PFSK-1 (cell line): ENCODE data around the gene YWHAQ.

ENCODE experiments used
- FOXP2 ChIP-seq: optimal IDR thresholded peaks from 2 replicates; pipeline ENCODE3; 2011; ENCODE audit warnings: borderline replicate concordance, control low read depth, inconsistent platforms; ENCODE audit not compliant: insufficient read depth; ENCODE audit errors: extremely low read length, extremely low read depth
- POLR2AphosphoS5 ChIP-seq: IDR thresholded peaks from 2 replicates; pipeline ENCODE4 v1.6.1; 2012; ENCODE audit warnings: low read depth, mild to moderate bottlenecking, control low read depth, low read length, moderate library complexity
- SIN3A ChIP-seq: IDR thresholded peaks from 2 replicates; pipeline ENCODE4 v1.6.1; 2012; ENCODE audit warnings: mild to moderate bottlenecking, low read length, moderate library complexity, borderline replicate concordance; ENCODE audit not compliant: insufficient read depth
- TAF1 ChIP-seq: IDR thresholded peaks from 2 replicates; pipeline ENCODE4 v1.6.1; 2012; ENCODE audit warnings: low read length, control low read depth, borderline replicate concordance; ENCODE audit not compliant: insufficient read depth
- TF ChIP-seq, protein P1 (sequence below), 2 experiments: IDR thresholded peaks; 2 replicates each; pipeline versions ENCODE4 v1.6.1 to v1.8.0; 2011 to 2012; ENCODE audit warnings: low read depth in 2 of 2, low read length in 2 of 2, control low read depth in 1 of 2, inconsistent platforms in 1 of 2, mild to moderate bottlenecking in 1 of 2, moderate library complexity in 1 of 2; ENCODE audit not compliant: insufficient read depth in 1 of 2

Gene YWHAQ

GRCh38 chr2:9602412-9602811 is 28.4 kb downstream of the YWHAQ start:
- TF ChIP-seq SIN3A = no peak
- TF ChIP-seq, protein P1, sequence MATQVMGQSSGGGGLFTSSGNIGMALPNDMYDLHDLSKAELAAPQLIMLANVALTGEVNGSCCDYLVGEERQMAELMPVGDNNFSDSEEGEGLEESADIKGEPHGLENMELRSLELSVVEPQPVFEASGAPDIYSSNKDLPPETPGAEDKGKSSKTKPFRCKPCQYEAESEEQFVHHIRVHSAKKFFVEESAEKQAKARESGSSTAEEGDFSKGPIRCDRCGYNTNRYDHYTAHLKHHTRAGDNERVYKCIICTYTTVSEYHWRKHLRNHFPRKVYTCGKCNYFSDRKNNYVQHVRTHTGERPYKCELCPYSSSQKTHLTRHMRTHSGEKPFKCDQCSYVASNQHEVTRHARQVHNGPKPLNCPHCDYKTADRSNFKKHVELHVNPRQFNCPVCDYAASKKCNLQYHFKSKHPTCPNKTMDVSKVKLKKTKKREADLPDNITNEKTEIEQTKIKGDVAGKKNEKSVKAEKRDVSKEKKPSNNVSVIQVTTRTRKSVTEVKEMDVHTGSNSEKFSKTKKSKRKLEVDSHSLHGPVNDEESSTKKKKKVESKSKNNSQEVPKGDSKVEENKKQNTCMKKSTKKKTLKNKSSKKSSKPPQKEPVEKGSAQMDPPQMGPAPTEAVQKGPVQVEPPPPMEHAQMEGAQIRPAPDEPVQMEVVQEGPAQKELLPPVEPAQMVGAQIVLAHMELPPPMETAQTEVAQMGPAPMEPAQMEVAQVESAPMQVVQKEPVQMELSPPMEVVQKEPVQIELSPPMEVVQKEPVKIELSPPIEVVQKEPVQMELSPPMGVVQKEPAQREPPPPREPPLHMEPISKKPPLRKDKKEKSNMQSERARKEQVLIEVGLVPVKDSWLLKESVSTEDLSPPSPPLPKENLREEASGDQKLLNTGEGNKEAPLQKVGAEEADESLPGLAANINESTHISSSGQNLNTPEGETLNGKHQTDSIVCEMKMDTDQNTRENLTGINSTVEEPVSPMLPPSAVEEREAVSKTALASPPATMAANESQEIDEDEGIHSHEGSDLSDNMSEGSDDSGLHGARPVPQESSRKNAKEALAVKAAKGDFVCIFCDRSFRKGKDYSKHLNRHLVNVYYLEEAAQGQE (IDR thresholded peaks at IDR 0.05; ENCODE audit: insufficient read depth in 1 of 2, low read depth in 2 of 2, low read length in 2 of 2) = no peak
- no peak for TF ChIP-seq TAF1
- TF ChIP-seq POLR2AphosphoS5 = no peak
- TF ChIP-seq FOXP2 = no peak

- TF ChIP-seq FOXP2 (no peak), POLR2AphosphoS5 (no peak), TAF1 (no peak), SIN3A (no peak)
- TF ChIP-seq, protein P1 (IDR thresholded peaks at IDR 0.05; ENCODE audit: insufficient read depth in 1 of 2, low read depth in 2 of 2, low read length in 2 of 2) = no peak
Measured at GRCh38 chr2:9601397-9601796, 29.4 kb downstream of the YWHAQ start.

DNA sequence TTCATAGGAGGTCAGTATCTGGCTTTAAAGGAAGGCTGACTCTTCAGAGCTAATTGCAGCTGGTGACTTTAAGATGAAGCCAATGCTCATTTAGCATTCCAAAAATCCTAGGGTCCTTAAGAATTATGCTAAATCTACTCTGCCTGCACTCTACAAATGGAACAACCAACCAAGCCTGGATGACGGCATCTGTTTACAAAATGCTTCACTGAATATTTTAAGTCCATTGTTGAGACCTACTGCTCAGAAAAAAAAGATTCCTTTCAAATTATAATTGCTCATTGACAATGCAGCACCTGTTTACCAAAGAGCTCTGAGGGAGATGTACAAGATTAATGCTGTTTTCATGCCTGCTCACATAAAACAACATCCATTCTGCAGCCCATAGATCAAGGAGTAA is 31.4 kb downstream of the YWHAQ start:
- no peak for TF ChIP-seq SIN3A
- TF ChIP-seq FOXP2 = no peak
- no peak for TF ChIP-seq POLR2AphosphoS5
- TF ChIP-seq TAF1 = no peak
- TF ChIP-seq, protein P1 (IDR thresholded peaks at IDR 0.05; ENCODE audit: insufficient read depth in 1 of 2, low read depth in 2 of 2, low read length in 2 of 2) = no peak

- TF ChIP-seq TAF1 = no peak
Measured at GRCh38 chr2:9596621-9597311, 34.0 kb downstream of the YWHAQ start.

GRCh38 chr2:9595746-9596145 is 35.1 kb downstream of the YWHAQ start:
- no peak for TF ChIP-seq POLR2AphosphoS5
- TF ChIP-seq FOXP2 = no peak
- no peak for TF ChIP-seq SIN3A
- TF ChIP-seq, protein P1 (IDR thresholded peaks at IDR 0.05; ENCODE audit: insufficient read depth in 1 of 2, low read depth in 2 of 2, low read length in 2 of 2) = no peak
- no peak for TF ChIP-seq TAF1
